ENCODE results near the gene ACP4. TPM values are rescaled to one million over a fixed set of nuclear protein-coding genes. Genes with fewer than 3 reads are reported as not detected.

Gene ACP4
- total RNA-seq, 2 donors from 2014 or later, result not detected

DNA sequence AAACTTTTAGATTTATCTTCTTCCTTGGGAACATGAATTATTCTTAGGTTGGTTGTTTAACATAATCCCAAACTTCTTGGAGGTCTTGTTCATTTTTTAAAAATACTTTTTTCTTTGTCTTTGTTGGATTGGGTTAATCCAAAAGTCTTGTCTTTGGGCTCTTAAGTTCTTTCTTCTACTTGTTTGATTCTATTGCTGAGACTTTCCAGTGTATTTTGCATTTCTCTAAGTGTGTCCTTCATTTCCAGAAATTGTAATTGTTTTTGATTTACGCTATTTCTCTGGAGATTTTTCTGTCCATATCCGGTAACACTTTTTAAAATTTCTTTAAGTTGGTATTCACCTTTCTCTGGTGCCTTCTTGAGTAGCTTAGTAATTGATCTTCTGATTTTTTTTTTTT lies 53.0 kb downstream of the ACP4 start:
- intact Hi-C loops (cut with DNase I), result no loop called here
- Histone ChIP-seq H3K9me3 (no peaks in the 10 kb centered on the region), H3K27me3 (no peaks in the 10 kb centered on the region), H3K36me3 (no peaks in the 10 kb centered on the region), H3K4me3 (no peak overlapping the region), H3K9ac (ENCODE audit: low read depth in 2 of 2, low read length in 2 of 2) (no peak overlapping the region), H3K4me1 (no peaks in the 10 kb centered on the region), H3K27ac (no peak overlapping the region)
- TF ChIP-seq, protein P1, sequence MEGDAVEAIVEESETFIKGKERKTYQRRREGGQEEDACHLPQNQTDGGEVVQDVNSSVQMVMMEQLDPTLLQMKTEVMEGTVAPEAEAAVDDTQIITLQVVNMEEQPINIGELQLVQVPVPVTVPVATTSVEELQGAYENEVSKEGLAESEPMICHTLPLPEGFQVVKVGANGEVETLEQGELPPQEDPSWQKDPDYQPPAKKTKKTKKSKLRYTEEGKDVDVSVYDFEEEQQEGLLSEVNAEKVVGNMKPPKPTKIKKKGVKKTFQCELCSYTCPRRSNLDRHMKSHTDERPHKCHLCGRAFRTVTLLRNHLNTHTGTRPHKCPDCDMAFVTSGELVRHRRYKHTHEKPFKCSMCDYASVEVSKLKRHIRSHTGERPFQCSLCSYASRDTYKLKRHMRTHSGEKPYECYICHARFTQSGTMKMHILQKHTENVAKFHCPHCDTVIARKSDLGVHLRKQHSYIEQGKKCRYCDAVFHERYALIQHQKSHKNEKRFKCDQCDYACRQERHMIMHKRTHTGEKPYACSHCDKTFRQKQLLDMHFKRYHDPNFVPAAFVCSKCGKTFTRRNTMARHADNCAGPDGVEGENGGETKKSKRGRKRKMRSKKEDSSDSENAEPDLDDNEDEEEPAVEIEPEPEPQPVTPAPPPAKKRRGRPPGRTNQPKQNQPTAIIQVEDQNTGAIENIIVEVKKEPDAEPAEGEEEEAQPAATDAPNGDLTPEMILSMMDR (IDR thresholded peaks at IDR 0.05), result no peak
- no peak for DNase-seq

DNA sequence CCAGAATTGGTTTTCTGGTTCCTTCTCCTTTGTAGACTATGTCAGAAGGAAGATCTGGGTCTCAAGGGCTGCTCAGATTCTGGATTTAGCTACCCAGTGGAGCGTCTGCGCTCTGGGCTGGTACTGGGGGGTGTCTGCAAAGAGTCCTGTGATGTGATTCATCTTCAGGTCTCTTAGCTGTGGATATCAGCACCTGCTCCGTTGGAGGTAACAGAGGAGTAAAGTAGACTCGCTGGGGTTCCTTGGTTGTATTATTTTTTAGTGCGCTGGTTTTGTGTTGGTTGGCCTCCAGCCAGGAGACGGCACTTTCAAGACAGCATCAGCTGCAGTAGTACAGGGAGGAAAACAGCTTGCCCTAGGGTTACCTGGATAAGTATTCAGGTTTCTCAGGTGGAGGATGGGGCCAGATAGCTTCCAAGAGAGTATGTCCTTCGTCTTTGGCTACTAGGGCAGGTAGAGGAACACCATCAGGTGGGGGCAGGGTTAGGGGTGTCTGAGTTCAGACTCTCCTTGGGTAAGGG lies 53.5 kb downstream of the ACP4 start:
- H3K9ac ChIP-seq (ENCODE audit: low read depth in 2 of 2, low read length in 2 of 2), result no peak overlapping the region
- TF ChIP-seq, protein P1 (IDR thresholded peaks at IDR 0.05), result no peak
- no peak for DNase-seq
- H3K27me3 ChIP-seq, result no peaks in the 10 kb centered on the region
- intact Hi-C loops (cut with DNase I), result no loop called here
- no peaks in the 10 kb centered on the region for H3K36me3 ChIP-seq
- no peaks in the 10 kb centered on the region for H3K4me1 ChIP-seq
- no peak overlapping the region for H3K27ac ChIP-seq
- no peak overlapping the region for H3K4me3 ChIP-seq
- no peaks in the 10 kb centered on the region for H3K9me3 ChIP-seq

DNA sequence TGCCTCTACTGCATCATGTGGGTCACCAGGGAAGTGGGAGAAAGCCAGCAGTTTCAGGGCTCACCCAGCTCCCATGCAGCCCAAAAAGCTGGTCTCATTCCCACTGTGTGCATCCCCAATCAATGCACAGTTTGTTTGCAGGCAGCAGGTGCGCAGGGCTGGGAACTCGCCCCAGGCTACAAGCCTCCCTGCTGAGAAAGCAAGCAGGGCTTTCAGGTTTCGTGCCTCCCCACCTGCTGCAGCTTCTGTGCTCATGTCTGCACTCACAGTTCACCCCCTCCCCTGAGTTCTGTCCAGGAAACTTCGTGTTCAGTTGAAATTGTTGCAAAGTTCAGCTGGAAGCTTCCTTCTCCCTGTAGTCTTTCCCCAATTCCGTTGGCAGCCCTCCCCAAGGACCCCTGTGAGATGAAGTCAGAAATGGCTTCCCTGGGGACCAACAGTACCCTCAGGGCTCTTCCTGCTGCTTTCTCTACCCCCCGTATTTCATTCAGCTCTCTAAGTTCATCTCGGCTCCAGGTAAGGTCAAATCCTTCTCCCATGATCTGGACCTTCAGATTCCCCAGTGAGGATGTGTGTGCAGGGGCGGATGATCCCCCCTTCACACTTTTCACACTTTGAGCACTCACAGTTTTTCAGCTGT lies 54.2 kb downstream of the ACP4 start:
- H3K27me3 ChIP-seq, result no peaks in the 10 kb centered on the region
- H3K27ac ChIP-seq, result no peak overlapping the region
- DNase-seq, result no peak
- H3K9ac ChIP-seq (ENCODE audit: low read depth in 2 of 2, low read length in 2 of 2), result no peak overlapping the region
- TF ChIP-seq, protein P1 (IDR thresholded peaks at IDR 0.05), result no peak
- intact Hi-C loops (cut with DNase I), result no loop called here
- no peaks in the 10 kb centered on the region for H3K9me3 ChIP-seq
- no peaks in the 10 kb centered on the region for H3K4me1 ChIP-seq
- H3K36me3 ChIP-seq, result no peaks in the 10 kb centered on the region
- H3K4me3 ChIP-seq, result no peak overlapping the region

Other genes starting within 250 kb of the ACP4 start
- gene LRRC4B, start 222.0 kb upstream of the ACP4 start, total RNA-seq, result 1 to 10 TPM; 1.1 TPM
- under 1 TPM in 1 of 2 donors, not detected in 1; 0.13 TPM for gene SYT3, start 150.5 kb upstream of the ACP4 start, total RNA-seq
- not detected for gene C19orf81, start 141.0 kb upstream of the ACP4 start, total RNA-seq
- under 1 TPM; 0.22 to 0.29 TPM for gene SHANK1, start 70.6 kb upstream of the ACP4 start, total RNA-seq
- 1 to 10 TPM; 4.5 to 5.1 TPM for gene CLEC11A, start 67.1 kb upstream of the ACP4 start, total RNA-seq
- not detected for gene GPR32, start 20.0 kb upstream of the ACP4 start, total RNA-seq
- 100 to 1,000 TPM; 104 to 130 TPM for gene KLK1, start 33.4 kb downstream of the ACP4 start, total RNA-seq
- 1 to 10 TPM; 2.9 to 3.6 TPM for gene KLK15, start 43.2 kb downstream of the ACP4 start, total RNA-seq
- gene KLK3, start 64.5 kb downstream of the ACP4 start, total RNA-seq, result 1 to 10 TPM; 2.4 to 2.5 TPM
- gene KLK2, start 83.0 kb downstream of the ACP4 start, total RNA-seq, result not detected
- gene KLK4, start 121.0 kb downstream of the ACP4 start, total RNA-seq, result 1 to 10 TPM; 1.2 to 2.0 TPM
- not detected for gene KLK5, start 162.6 kb downstream of the ACP4 start, total RNA-seq
- not detected for gene KLK6, start 179.2 kb downstream of the ACP4 start, total RNA-seq
- not detected for gene KLK7, start 193.5 kb downstream of the ACP4 start, total RNA-seq
- not detected for gene KLK8, start 211.2 kb downstream of the ACP4 start, total RNA-seq
- 1 to 10 TPM in 1 of 2 donors, under 1 TPM in 1; 0.40 to 1.1 TPM for gene KLK10, start 229.3 kb downstream of the ACP4 start, total RNA-seq
- under 1 TPM; 0.88 to 0.94 TPM for gene KLK11, start 236.2 kb downstream of the ACP4 start, total RNA-seq
- gene KLK12, start 244.6 kb downstream of the ACP4 start, total RNA-seq, result 1 to 10 TPM in 1 of 2 donors, under 1 TPM in 1; 0.64 to 1.4 TPM